Colonic mucosa (tissue), 4 donors: Measurements from ENCODE around the gene MBTD1. TPM values are rescaled to one million over a fixed set of nuclear protein-coding genes. Genes with fewer than 3 reads are reported as not detected.
A peak's percentile ranks its signal among the peaks of the same experiment; 100 is the strongest.

ENCODE experiments used
- DNase-seq: peaks from one replicate; pipeline ENCODE4 v3.0.0-alpha.2; 2020
- H3K27ac ChIP-seq: fragments of 200-600 bp; one replicate; pipeline ENCODE4 v1.8.0; 2021
- H3K27me3 ChIP-seq: fragments of 200-600 bp; one replicate; pipeline ENCODE4 v1.8.0; 2021
- H3K36me3 ChIP-seq: fragments of 200-600 bp; one replicate; pipeline ENCODE4 v1.8.0; 2021
- H3K4me1 ChIP-seq: fragments of 200-600 bp; one replicate; pipeline ENCODE4 v1.8.0; 2021; ENCODE audit warnings: mild to moderate bottlenecking
- H3K4me3 ChIP-seq: fragments of 200-600 bp; one replicate; pipeline ENCODE4 v1.8.0; 2021
- H3K9ac ChIP-seq, 2 donors: one replicate each; pipeline ENCODE4 v1.7.0; 2013; ENCODE audit warnings: control low read depth in 2 of 2, low read depth in 2 of 2, low read length in 2 of 2
- H3K9me3 ChIP-seq: fragments of 200-600 bp; one replicate; pipeline ENCODE4 v1.8.0; 2021
- intact Hi-C: fragments of 100-400 bp; cut with DNase I; formaldehyde crosslinking; loops from one replicate; pipeline ENCODE4 v1.14.1; 2022
- total RNA-seq, 2 donors: library from RNA; stranded (reverse); fragmentation: NEBNext Ultra II Directional in 1 of 2; extraction: Animal tissue kit (Norgen Biotek cat#: 25700) in 1 of 2; gene quantifications; one replicate each; pipeline ENCODE4 v1.2.1, GENCODE V29; 2021
- TF ChIP-seq, protein P1 (sequence below): fragments of 200-600 bp; IDR thresholded peaks from one replicate; pipeline ENCODE4 v1.8.0; 2022; ENCODE audit warnings: antibody characterized with exemption, mild to moderate bottlenecking
- donor health status: healthy.
- donor health status: DM: no; HTN: no; CAD: no.
- donor health status: DM: no; HTN: no; CAD: no.

MBTD1 gene
- total RNA-seq, 2 donors from 2014 or later, result 11.3 to 14.9 TPM

DNA sequence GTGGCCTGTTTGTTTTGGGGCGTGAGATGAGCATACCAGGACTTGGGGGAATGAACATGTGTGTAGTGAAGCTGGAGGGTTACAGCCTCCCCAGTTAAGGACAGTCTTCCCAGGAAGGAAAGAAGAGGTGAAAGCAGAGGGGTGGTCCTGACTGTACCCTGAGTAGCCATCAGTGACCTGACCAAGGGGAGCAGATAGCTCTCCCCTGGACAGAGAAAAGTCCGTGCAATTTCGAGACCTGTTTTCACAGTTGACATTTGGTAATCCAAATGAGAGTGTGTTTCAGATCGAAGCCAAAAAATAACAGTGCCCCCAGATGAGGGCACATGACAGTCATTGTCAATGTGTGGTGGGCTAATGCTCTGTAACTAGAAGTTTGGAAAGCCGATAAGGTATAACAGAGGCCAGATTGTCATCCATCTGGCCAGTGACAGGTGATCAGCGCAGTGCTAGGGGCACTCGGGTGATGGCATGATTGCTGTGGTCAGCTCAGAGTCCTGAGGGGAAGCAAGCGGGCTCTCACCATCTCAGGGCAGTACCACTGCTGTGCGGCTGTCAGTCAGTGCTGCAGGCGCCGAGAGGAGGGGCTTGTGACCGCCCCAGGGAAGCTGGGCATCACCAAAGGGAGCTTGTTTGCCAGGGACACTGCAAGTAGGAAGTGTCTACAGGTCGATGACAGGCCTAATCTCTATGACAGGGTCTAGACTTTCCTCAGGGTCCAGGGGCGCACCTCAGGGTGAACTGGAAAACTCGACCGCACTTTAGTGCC, 94.8 kb downstream of the MBTD1 start:
- Histone ChIP-seq H3K4me1 (no peaks in the 10 kb centered on the region), H3K36me3 (no peaks in the 10 kb centered on the region), H3K4me3 (peak overlapping the region; percentile 61), H3K9ac (peak overlapping the region; percentile 98 to 100), H3K27ac (peak overlapping the region; percentile 76), H3K9me3 (no peaks in the 10 kb centered on the region), H3K27me3 (no peaks in the 10 kb centered on the region)
- intact Hi-C loops, result no loop called here
- DNase-seq, result no peak
- TF ChIP-seq, protein P1, sequence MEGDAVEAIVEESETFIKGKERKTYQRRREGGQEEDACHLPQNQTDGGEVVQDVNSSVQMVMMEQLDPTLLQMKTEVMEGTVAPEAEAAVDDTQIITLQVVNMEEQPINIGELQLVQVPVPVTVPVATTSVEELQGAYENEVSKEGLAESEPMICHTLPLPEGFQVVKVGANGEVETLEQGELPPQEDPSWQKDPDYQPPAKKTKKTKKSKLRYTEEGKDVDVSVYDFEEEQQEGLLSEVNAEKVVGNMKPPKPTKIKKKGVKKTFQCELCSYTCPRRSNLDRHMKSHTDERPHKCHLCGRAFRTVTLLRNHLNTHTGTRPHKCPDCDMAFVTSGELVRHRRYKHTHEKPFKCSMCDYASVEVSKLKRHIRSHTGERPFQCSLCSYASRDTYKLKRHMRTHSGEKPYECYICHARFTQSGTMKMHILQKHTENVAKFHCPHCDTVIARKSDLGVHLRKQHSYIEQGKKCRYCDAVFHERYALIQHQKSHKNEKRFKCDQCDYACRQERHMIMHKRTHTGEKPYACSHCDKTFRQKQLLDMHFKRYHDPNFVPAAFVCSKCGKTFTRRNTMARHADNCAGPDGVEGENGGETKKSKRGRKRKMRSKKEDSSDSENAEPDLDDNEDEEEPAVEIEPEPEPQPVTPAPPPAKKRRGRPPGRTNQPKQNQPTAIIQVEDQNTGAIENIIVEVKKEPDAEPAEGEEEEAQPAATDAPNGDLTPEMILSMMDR, result no peak

DNA sequence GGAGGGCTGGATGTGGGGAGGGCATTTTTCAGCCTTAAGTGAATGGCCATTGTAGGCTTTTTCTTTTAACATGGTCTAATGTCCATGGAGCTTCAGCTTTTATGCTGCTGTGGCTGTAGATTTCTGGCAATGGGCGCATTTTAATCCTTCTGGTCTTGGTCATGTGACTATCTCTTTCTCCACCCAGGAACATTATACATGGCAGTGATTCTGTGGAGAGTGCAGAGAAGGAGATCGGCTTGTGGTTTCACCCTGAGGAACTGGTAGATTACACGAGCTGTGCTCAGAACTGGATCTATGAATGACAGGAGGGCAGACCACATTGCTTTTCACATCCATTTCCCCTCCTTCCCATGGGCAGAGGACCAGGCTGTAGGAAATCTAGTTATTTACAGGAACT, 98.3 kb downstream of the MBTD1 start:
- Histone ChIP-seq H3K9me3 (no peaks in the 10 kb centered on the region), H3K27me3 (no peaks in the 10 kb centered on the region), H3K9ac (no peak overlapping the region), H3K27ac (no peak overlapping the region), H3K4me3 (no peak overlapping the region), H3K36me3 (no peaks in the 10 kb centered on the region), H3K4me1 (no peaks in the 10 kb centered on the region)
- TF ChIP-seq, protein P1, result no peak
- DNase-seq, result no peak
- intact Hi-C loops, result no loop called here

DNA sequence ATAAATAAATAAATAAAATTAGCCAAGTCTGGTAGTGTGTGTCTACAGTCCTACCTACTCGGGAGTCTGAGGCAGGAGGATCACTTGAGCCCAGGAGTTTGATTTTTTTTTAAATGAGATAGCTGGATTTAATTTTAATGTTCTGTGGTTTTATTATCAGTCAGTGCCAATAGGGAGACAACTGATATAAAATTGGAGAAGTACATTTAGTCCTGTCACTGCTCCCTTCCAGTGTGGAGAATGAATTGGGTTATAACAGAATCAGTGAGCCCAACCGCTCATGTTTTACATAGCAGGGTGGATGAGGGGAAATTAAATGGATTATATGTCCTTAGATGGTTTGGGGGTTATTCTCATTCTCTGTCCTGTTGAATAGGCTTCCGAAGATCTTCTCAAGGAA, 100.2 kb downstream of the MBTD1 start:
- intact Hi-C loops, result no loop called here

DNA sequence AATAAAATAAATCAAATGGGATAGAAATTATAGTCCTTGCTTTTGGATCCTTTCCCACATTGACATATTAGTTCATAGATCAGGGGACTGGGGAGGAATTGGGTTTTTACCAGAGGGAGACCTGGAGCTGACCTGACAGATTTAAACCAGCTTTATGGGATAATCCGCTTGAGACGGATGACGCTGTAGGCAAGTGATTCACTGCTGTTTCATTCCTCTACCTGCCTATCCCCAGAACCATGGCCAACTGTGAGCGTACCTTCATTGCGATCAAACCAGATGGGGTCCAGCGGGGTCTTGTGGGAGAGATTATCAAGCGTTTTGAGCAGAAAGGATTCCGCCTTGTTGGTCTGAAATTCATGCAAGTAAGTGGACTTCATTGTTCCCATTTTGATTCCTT, 104.4 kb downstream of the MBTD1 start:
- DNase-seq, result no peak
- H3K9ac ChIP-seq, result no peak overlapping the region
- no peak overlapping the region for H3K27ac ChIP-seq
- H3K9me3 ChIP-seq, result no peaks in the 10 kb centered on the region
- H3K36me3 ChIP-seq, result no peaks in the 10 kb centered on the region
- no peaks in the 10 kb centered on the region for H3K27me3 ChIP-seq
- TF ChIP-seq, protein P1, result no peak
- intact Hi-C loops, result no loop called here
- no peak overlapping the region for H3K4me3 ChIP-seq
- peaks cover 6% of the 10 kb centered on the region for H3K4me1 ChIP-seq

More for the DNA sequence above, 100.2 kb downstream of the MBTD1 start:
- no peaks in the 10 kb centered on the region for H3K9me3 ChIP-seq
- H3K27ac ChIP-seq, result no peak overlapping the region
- H3K36me3 ChIP-seq, result no peaks in the 10 kb centered on the region
- no peak for DNase-seq
- peaks cover 2% of the 10 kb centered on the region for H3K4me1 ChIP-seq
- no peaks in the 10 kb centered on the region for H3K27me3 ChIP-seq
- H3K9ac ChIP-seq, result no peak overlapping the region
- no peak overlapping the region for H3K4me3 ChIP-seq
- TF ChIP-seq, protein P1, result no peak

DNA sequence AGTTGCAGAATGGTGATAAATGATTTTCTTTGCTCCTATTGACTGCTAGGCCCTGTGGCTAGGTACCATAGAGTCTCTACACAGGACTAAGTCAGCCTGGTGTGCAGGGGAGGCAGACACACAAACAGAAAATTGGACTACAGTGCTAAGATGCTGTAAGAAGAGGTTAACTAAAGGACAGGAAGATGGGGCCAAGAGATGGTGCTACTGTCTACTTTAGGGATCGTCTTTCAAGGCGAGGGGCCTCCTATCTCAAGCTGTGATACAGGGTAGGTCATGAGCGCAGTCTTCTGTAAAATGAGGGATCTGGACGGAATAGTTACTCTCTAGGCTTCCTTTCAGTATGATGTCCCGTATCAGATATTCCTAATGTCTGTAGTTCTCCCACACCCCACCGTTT, 105.7 kb downstream of the MBTD1 start:
- H3K27ac ChIP-seq, result peak overlapping the region; percentile 42
- TF ChIP-seq, protein P1, result no peak
- no peak for DNase-seq
- H3K9ac ChIP-seq, result peak overlapping the region; percentile 80 to 83
- no peaks in the 10 kb centered on the region for H3K9me3 ChIP-seq
- peaks cover 6% of the 10 kb centered on the region for H3K4me1 ChIP-seq
- intact Hi-C loops, result loop anchor here (5.0 kb wide), 1 partner anchor 152 kb away; no protein-coding TSS in a partner anchor
- no peaks in the 10 kb centered on the region for H3K27me3 ChIP-seq
- no peaks in the 10 kb centered on the region for H3K36me3 ChIP-seq
- peak overlapping the region; percentile 68 for H3K4me3 ChIP-seq
